HL-60 (cell line): ENCODE measurements around the gene ATP8B4.

Source experiments
- DNase-seq, 2 experiments: peaks; one replicate each; pipeline ENCODE4 v3.0.0-alpha.2; 2010 to 2020; ENCODE audit warnings: low read depth in 1 of 2, low spot score in 1 of 2
- H3K27ac ChIP-seq: fragments of 250-450 bp; sonication (Bioruptor Pico); replicated peaks from 2 replicates; pipeline ENCODE4 v1.5.1; 2020; ENCODE audit warnings: mild to moderate bottlenecking, moderate library complexity
- H3K27me3 ChIP-seq: fragments of 250-450 bp; sonication (Bioruptor Pico); 2 replicates; pipeline ENCODE4 v1.5.1; 2021; ENCODE audit warnings: mild to moderate bottlenecking, moderate library complexity; ENCODE audit not compliant: insufficient read depth, poor library complexity, severe bottlenecking
- H3K4me3 ChIP-seq: replicated peaks from 2 replicates; pipeline ENCODE4 v1.5.1; 2011; ENCODE audit warnings: mild to moderate bottlenecking, control low read depth, low read length; ENCODE audit not compliant: insufficient read depth
- CTCF ChIP-seq: IDR thresholded peaks from one replicate; pipeline ENCODE4 v1.5.1; 2011; ENCODE audit warnings: low read length, control low read depth, inconsistent platforms; ENCODE audit not compliant: insufficient read depth
- GABPA ChIP-seq: IDR thresholded peaks from 2 replicates; pipeline ENCODE4 v1.6.1; 2012; ENCODE audit warnings: low read depth
- POLR2AphosphoS5 ChIP-seq: IDR thresholded peaks from 2 replicates; pipeline ENCODE4 v1.6.1; 2012; ENCODE audit warnings: low read depth
- REST ChIP-seq: IDR thresholded peaks from 2 replicates; pipeline ENCODE4 v1.6.1; 2012; ENCODE audit warnings: low read depth; ENCODE audit not compliant: insufficient replicate concordance
- SPI1 ChIP-seq: IDR thresholded peaks from 2 replicates; pipeline ENCODE4 v1.6.1; 2012; ENCODE audit warnings: low read depth, mild to moderate bottlenecking, borderline replicate concordance

The ATP8B4 gene

GRCh38 chr15:49908933-49909295, 210.1 kb downstream of the ATP8B4 start:
- no peak overlapping the region for H3K4me3 ChIP-seq

GRCh38 chr15:49908236-49908932, 210.6 kb downstream of the ATP8B4 start:
- H3K4me3 ChIP-seq = no peak overlapping the region
- H3K27me3 ChIP-seq = no peaks in the 10 kb centered on the region
- no peak for TF ChIP-seq GABPA
- TF ChIP-seq POLR2AphosphoS5 = no peak
- TF ChIP-seq REST = no peak
- TF ChIP-seq CTCF = no peak
- TF ChIP-seq SPI1 = no peak
- DNase-seq = no peak
- no peak overlapping the region for H3K27ac ChIP-seq

More at GRCh38 chr15:49908933-49909295, 210.1 kb downstream of the ATP8B4 start:
- Histone ChIP-seq H3K27me3 (no peaks in the 10 kb centered on the region), H3K27ac (no peak overlapping the region)
- TF ChIP-seq SPI1 = no peak
- no peak for TF ChIP-seq CTCF
- TF ChIP-seq POLR2AphosphoS5 = no peak
- TF ChIP-seq GABPA = no peak
- no peak for TF ChIP-seq REST
- no peak for DNase-seq

GRCh38 chr15:49906966-49907365, 212.1 kb downstream of the ATP8B4 start:
- H3K27ac ChIP-seq = no peak overlapping the region
- no peak for TF ChIP-seq POLR2AphosphoS5
- TF ChIP-seq CTCF = no peak
- no peak for TF ChIP-seq REST
- no peak for TF ChIP-seq GABPA
- no peak for TF ChIP-seq SPI1
- no peak for DNase-seq

More at GRCh38 chr15:49906966-49907365, 212.1 kb downstream of the ATP8B4 start:
- Histone ChIP-seq H3K4me3 (no peak overlapping the region), H3K27me3 (no peaks in the 10 kb centered on the region)
